Activated CD8-positive, alpha-beta T cell treated with anti-CD3 and anti-CD28 coated beads for 36 hours (primary cell): ENCODE data around the gene SIRT2. TPM values are rescaled to one million over a fixed set of nuclear protein-coding genes. Genes with fewer than 3 reads are reported as not detected.
"Not testable (repeated sequence)": the region's sequence is repeated elsewhere in the genome, so short reads cannot be mapped to it uniquely, and the experiment has no call there.

Experiments used
- ATAC-seq: fragments of 200-7000 bp; cut with Tn5 transposase; one replicate; pipeline ENCODE4 v1.10.0; 2021; ENCODE audit warnings: mild to moderate bottlenecking, moderate library complexity
- CTCF ChIA-PET: fragments of 350-600 bp; sonication (Branson Sonifier 250); formaldehyde crosslinking; loops from one replicate; lab custom pipeline; 2021; ENCODE audit warnings: antibody characterized with exemption; lab: Charles Lee
- POLR2A ChIA-PET: fragments of 350-600 bp; sonication (Branson Sonifier 250); formaldehyde crosslinking; loops from one replicate; lab custom pipeline; 2021; ENCODE audit warnings: antibody characterized with exemption; lab: Charles Lee
- DNase-seq: peaks from one replicate; pipeline ENCODE4 v3.0.0-alpha.2; 2020
- H3K27ac Mint-ChIP-seq: one replicate; pipeline ENCODE4 v1.8.0; 2021; ENCODE audit warnings: mild to moderate bottlenecking, mixed read lengths
- H3K27me3 Mint-ChIP-seq: one replicate; pipeline ENCODE4 v1.8.0; 2021; ENCODE audit warnings: mixed read lengths
- H3K36me3 Mint-ChIP-seq: one replicate; pipeline ENCODE4 v1.8.0; 2021; ENCODE audit warnings: low read depth, mixed read lengths
- H3K4me1 Mint-ChIP-seq: one replicate; pipeline ENCODE4 v1.8.0; 2021; ENCODE audit warnings: low read depth, mixed read lengths
- H3K4me3 Mint-ChIP-seq: one replicate; pipeline ENCODE4 v1.8.0; 2021; ENCODE audit warnings: mild to moderate bottlenecking, moderate library complexity, mixed read lengths
- H3K9me3 Mint-ChIP-seq: one replicate; pipeline ENCODE4 v1.8.0; 2021; ENCODE audit warnings: mixed read lengths
- intact Hi-C: fragments of 100-400 bp; cut with micrococcal nuclease; formaldehyde crosslinking; loops from one replicate; pipeline ENCODE4 v1.10.0; 2022
- total RNA-seq, 2 experiments: library from RNA; stranded (reverse); gene quantifications; one replicate each; pipeline ENCODE4 v1.2.3, GENCODE V29; 2021
- TF ChIP-seq, protein P1 (sequence below): fragments of 200-600 bp; IDR thresholded peaks from one replicate; pipeline ENCODE4 v1.8.0; 2022; ENCODE audit warnings: antibody characterized with exemption, mild to moderate bottlenecking

Gene SIRT2
- total RNA-seq, 2 experiments from 2014 or later: 20.0 to 21.5 TPM

DNA sequence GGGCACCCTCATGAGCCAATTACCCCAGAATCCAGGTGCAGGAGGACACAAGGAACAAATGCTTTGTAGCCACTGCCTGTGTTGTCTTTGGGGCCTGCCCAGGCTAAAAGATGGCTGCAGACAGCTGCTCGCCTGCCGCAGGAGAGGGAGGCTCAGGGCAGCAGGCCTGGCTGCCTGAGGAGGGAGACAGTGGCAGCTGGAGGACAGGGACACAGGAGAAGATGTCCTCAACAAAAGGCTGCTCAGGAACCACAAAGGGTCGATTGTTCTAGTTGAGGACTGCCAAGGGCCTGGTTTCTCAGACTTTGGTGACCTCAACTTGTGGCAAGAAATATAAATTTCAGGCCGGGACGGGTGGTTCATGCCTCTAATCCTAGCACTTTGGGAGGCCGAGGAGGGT lies 7.6 kb downstream of the SIRT2 start:
- ChIA-PET CTCF (no interaction called here), POLR2A (no interaction called here)
- Mint-ChIP-seq H3K4me1 (peaks cover 5% of the 10 kb centered on the region), H3K9me3 (no peaks in the 10 kb centered on the region), H3K36me3 (peaks cover 3% of the 10 kb centered on the region), H3K27me3 (no peaks in the 10 kb centered on the region), H3K4me3 (no peak overlapping the region), H3K27ac (no peak overlapping the region)
- TF ChIP-seq, protein P1, sequence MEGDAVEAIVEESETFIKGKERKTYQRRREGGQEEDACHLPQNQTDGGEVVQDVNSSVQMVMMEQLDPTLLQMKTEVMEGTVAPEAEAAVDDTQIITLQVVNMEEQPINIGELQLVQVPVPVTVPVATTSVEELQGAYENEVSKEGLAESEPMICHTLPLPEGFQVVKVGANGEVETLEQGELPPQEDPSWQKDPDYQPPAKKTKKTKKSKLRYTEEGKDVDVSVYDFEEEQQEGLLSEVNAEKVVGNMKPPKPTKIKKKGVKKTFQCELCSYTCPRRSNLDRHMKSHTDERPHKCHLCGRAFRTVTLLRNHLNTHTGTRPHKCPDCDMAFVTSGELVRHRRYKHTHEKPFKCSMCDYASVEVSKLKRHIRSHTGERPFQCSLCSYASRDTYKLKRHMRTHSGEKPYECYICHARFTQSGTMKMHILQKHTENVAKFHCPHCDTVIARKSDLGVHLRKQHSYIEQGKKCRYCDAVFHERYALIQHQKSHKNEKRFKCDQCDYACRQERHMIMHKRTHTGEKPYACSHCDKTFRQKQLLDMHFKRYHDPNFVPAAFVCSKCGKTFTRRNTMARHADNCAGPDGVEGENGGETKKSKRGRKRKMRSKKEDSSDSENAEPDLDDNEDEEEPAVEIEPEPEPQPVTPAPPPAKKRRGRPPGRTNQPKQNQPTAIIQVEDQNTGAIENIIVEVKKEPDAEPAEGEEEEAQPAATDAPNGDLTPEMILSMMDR: no peak
- intact Hi-C loops: no loop called here
- no peak for DNase-seq
- ATAC-seq: no peak

DNA sequence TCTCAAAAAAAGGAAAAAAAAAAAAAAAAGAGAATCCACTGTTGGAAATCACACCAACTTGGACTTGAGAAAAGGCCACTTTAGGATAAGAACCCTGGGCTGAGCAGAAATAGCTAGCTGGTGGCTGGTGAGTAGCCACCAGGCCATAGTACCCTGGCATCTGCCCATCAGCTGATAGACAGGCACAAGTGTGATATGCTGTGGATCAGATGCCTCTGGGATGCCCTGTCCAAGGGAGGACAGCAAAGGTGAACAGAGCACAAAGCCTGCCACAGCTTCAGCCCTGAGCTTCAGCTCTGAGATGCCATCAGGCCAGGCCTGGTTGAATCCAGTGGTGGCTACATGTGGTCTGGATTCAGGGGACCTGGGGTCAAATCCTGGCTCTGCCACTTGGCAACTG lies 8.7 kb downstream of the SIRT2 start:
- peaks cover 5% of the 10 kb centered on the region for H3K4me1 Mint-ChIP-seq
- no peak for DNase-seq
- no peaks in the 10 kb centered on the region for H3K27me3 Mint-ChIP-seq
- no peaks in the 10 kb centered on the region for H3K9me3 Mint-ChIP-seq
- H3K36me3 Mint-ChIP-seq: peaks cover 3% of the 10 kb centered on the region
- TF ChIP-seq, protein P1: no peak
- CTCF ChIA-PET: interaction anchor here (0.8 to 1.2 kb wide), 2 partner anchors 12 to 51 kb away, joined by 3 read pairs; no protein-coding TSS in a partner anchor
- intact Hi-C loops: no loop called here
- no peak overlapping the region for H3K27ac Mint-ChIP-seq
- no peak for ATAC-seq
- H3K4me3 Mint-ChIP-seq: no peak overlapping the region
- POLR2A ChIA-PET: interaction anchor here (0.7 kb wide), 1 partner anchor 10 kb away, joined by 4 read pairs; no protein-coding TSS in a partner anchor

DNA sequence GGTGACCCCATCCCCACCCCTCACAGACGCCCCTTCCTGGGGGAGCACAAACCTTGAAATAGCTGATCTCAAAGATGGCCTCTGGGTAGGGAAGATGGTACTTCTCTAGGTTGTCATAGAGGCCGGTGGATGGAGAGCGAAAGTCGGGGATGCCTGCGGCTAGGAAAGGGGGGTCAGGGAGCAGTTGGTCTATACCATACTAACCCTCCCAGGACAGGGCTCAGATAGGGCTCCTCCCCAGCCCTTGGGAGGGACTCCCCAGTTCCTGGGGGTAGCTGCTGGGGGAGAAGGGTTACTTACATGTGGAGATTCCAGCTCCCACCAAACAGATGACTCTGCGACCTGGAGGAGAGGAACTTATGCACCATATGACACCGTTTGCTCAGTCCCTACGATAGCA lies 9.6 kb downstream of the SIRT2 start:
- no peak for ATAC-seq
- H3K36me3 Mint-ChIP-seq: peaks cover 3% of the 10 kb centered on the region
- intact Hi-C loops: no loop called here
- H3K27me3 Mint-ChIP-seq: no peaks in the 10 kb centered on the region
- TF ChIP-seq, protein P1: no peak
- no peak overlapping the region for H3K4me3 Mint-ChIP-seq
- ChIA-PET CTCF (interaction anchor here (1.2 kb wide), 1 partner anchor 11 kb away, joined by 3 read pairs; no protein-coding TSS in a partner anchor), POLR2A (interaction anchor here (0.9 kb wide), 1 partner anchor 12 kb away, joined by 3 read pairs; the partner anchor contains the start of gene RINL)
- H3K9me3 Mint-ChIP-seq: no peaks in the 10 kb centered on the region
- H3K4me1 Mint-ChIP-seq: peaks cover 5% of the 10 kb centered on the region
- no peak for DNase-seq
- no peak overlapping the region for H3K27ac Mint-ChIP-seq

DNA sequence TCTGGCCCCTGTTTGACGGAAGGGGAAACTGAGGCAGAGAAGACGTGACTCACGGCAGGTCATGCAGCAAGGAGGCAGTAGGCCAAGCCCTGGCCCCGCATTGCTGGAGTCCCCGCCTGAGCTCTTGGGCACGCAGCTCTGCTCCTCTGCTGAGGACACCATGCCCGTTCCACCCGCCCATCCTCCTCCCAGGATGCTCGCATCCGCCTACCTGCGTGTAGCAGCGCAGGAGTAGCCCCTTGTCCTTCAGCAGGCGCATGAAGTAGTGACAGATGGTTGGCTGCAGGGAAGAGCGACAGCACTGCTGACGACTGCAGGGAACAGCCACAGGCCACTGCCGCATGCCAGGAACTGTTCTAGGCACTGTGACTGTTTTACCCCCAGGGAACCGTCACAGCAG lies 10.5 kb downstream of the SIRT2 start:
- intact Hi-C loops: no loop called here
- ATAC-seq (no peak), DNase-seq (no peak)
- ChIA-PET CTCF (interaction anchor here (0.6 to 3.5 kb wide), 8 partner anchors 8 to 119 kb away, joined by 4 to 61 read pairs (median 16); partner anchors contain the start of genes NFKBIB, RINL and SIRT2), POLR2A (interaction anchor here (0.9 to 2.0 kb wide), 2 partner anchors 11 to 18 kb away, joined by 3 to 9 read pairs; partner anchors contain the start of gene RINL)
- TF ChIP-seq, protein P1: no peak
- H3K36me3 Mint-ChIP-seq: no peaks in the 10 kb centered on the region
- H3K27ac Mint-ChIP-seq: no peak overlapping the region
- no peaks in the 10 kb centered on the region for H3K9me3 Mint-ChIP-seq
- H3K4me1 Mint-ChIP-seq: peaks cover 5% of the 10 kb centered on the region
- no peaks in the 10 kb centered on the region for H3K27me3 Mint-ChIP-seq
- no peak overlapping the region for H3K4me3 Mint-ChIP-seq

DNA sequence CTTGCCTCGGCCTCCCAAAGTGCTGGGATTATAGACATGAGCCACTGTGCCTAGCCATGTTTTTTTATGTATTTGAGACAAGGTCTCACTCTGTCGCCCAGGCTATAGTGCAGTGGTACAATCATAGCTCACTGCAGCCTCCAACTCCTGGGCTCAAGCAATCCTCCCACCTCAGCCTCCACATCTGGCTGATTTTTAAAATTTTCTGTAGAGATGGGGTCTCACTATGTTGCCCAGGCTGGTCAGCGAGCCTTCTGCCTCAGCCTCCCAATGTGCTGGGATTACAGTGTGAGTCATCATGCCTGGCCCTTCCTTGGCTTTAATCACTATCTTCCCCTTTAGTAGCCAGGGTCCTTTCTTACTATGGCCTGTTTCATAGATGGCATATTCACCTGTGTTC lies 14.7 kb downstream of the SIRT2 start:
- POLR2A ChIA-PET, H3K36me3 Mint-ChIP-seq, CTCF ChIA-PET, H3K27me3 Mint-ChIP-seq, H3K9me3 Mint-ChIP-seq, intact Hi-C loops, H3K4me3 Mint-ChIP-seq, ATAC-seq, H3K4me1 Mint-ChIP-seq, DNase-seq, H3K27ac Mint-ChIP-seq: not testable (repeated sequence)
